Immature natural killer cell (primary cell): ENCODE measurements around the gene CAMK2A. TPM values are rescaled to one million over a fixed set of nuclear protein-coding genes. Genes with fewer than 3 reads are reported as not detected.

Source experiments
- DNase-seq, 3 donors: peaks; one replicate each; pipeline ENCODE4 v3.0.0; 2022; ENCODE audit warnings: mixed read lengths in 1 of 3
- H3K27ac Mint-ChIP-seq, 6 donors: one replicate each; pipeline ENCODE4 v1.8.0; 2020; ENCODE audit warnings: mixed read lengths in 6 of 6, mild to moderate bottlenecking in 5 of 6, inconsistent platforms in 4 of 6, moderate library complexity in 3 of 6
- H3K27me3 Mint-ChIP-seq, 3 donors: one replicate each; pipeline ENCODE4 v1.8.0; 2020 to 2021; ENCODE audit warnings: low read depth in 3 of 3, mild to moderate bottlenecking in 3 of 3, mixed read lengths in 3 of 3, moderate library complexity in 3 of 3, inconsistent platforms in 1 of 3
- H3K36me3 Mint-ChIP-seq, 3 donors: one replicate each; pipeline ENCODE4 v1.8.0; 2020; ENCODE audit warnings: mixed read lengths in 3 of 3, inconsistent platforms in 2 of 3, mild to moderate bottlenecking in 2 of 3
- H3K4me1 Mint-ChIP-seq, 2 donors: one replicate each; pipeline ENCODE4 v1.8.0; 2020; ENCODE audit warnings: inconsistent platforms in 2 of 2, mild to moderate bottlenecking in 2 of 2, mixed read lengths in 2 of 2, moderate library complexity in 1 of 2
- H3K4me3 Mint-ChIP-seq, 5 donors: one replicate each; pipeline ENCODE4 v1.8.0; 2020; ENCODE audit warnings: mild to moderate bottlenecking in 5 of 5, mixed read lengths in 5 of 5, inconsistent platforms in 3 of 5, moderate library complexity in 3 of 5
- H3K9me3 Mint-ChIP-seq, 6 donors: one replicate each; pipeline ENCODE4 v1.8.0; 2020; ENCODE audit warnings: mild to moderate bottlenecking in 6 of 6, mixed read lengths in 6 of 6, inconsistent platforms in 4 of 6, moderate library complexity in 3 of 6
- polyA plus RNA-seq, 3 donors: library from polyadenylated mRNA; unstranded; fragments of 300-500 nt; fragmentation: Illumina TruSeq; gene quantifications; one replicate each; pipeline ENCODE4 v1.2.3, GENCODE V29; 2021

The CAMK2A gene
- polyA plus RNA-seq, 3 donors from 2014 or later = not detected

DNA sequence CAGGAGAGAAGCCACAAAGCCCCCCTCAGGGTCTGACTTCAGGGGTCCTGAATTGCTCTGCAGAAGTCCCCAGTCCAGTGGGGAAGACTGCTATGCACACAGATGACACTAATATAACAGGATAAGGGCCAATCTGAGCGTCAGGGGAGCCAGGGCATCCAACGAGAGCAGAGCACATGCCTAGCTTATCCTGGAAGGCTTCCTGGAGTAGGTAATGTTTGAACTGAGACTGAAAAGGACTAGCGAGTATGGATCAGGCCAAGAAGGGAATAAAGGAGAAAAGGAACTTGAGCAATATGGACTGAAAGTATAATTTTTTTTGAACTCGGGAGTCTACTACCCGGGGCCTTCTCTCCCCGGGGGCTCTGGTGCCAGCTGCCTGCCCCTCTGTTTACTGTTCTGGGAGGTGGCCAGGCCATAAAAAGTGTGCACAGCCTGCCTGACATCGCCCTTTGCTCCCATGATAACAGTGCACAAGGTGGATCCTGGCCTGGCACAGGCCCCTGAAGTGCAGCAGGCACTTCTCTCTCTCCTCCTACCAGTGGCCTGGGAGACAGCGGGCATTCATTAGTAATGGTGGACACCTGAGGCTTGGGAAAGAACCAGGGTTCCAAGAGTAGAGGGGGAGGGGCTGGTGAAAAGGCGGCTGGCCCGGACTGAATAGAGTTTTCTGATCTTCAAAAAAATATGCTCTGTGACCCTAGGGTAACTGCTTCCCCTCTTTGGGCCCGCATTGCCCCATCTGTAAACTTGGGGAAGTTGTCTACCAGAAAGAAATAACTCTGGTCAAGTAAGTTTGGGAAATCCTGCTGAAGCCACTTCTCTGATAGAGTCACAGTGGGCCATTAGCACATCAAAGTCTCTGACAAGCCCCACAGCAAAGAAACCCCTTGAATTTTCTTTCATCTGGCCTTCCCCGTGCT, 104.3 kb downstream of the CAMK2A start:
- DNase-seq = no peak
- no peak overlapping the region for H3K4me3 Mint-ChIP-seq
- H3K36me3 Mint-ChIP-seq = no peaks in the 10 kb centered on the region
- peaks cover 0 to 13% (median 7%) of the 10 kb centered on the region in 3 donors for H3K27me3 Mint-ChIP-seq
- H3K4me1 Mint-ChIP-seq = no peaks in the 10 kb centered on the region
- H3K27ac Mint-ChIP-seq = no peak overlapping the region
- H3K9me3 Mint-ChIP-seq = no peaks in the 10 kb centered on the region

DNA sequence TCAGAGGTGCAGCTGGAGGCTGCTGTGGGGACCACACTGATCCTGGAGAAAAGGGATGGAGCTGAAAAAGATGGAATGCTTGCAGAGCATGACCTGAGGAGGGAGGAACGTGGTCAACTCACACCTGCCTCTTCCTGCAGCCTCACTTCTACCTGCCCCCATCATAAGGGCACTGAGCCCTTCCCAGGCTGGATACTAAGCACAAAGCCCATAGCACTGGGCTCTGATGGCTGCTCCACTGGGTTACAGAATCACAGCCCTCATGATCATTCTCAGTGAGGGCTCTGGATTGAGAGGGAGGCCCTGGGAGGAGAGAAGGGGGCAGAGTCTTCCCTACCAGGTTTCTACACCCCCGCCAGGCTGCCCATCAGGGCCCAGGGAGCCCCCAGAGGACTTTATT, 105.6 kb downstream of the CAMK2A start:
- no peaks in the 10 kb centered on the region for H3K9me3 Mint-ChIP-seq
- H3K4me3 Mint-ChIP-seq = no peak overlapping the region
- H3K36me3 Mint-ChIP-seq = no peaks in the 10 kb centered on the region
- peaks cover 0 to 8% (median 3%) of the 10 kb centered on the region in 3 donors for H3K27me3 Mint-ChIP-seq
- H3K27ac Mint-ChIP-seq = no peak overlapping the region
- DNase-seq = no peak
- H3K4me1 Mint-ChIP-seq = no peaks in the 10 kb centered on the region

DNA sequence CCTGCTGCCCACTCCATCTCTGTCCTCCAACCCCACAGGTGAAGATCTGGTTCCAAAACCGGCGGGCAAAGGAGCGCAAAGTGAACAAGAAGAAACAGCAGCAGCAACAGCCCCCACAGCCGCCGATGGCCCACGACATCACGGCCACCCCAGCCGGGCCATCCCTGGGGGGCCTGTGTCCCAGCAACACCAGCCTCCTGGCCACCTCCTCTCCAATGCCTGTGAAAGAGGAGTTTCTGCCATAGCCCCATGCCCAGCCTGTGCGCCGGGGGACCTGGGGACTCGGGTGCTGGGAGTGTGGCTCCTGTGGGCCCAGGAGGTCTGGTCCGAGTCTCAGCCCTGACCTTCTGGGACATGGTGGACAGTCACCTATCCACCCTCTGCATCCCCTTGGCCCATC, 106.1 kb downstream of the CAMK2A start:
- H3K27me3 Mint-ChIP-seq = peaks cover 0 to 8% (median 0%) of the 10 kb centered on the region in 3 donors
- H3K36me3 Mint-ChIP-seq = no peaks in the 10 kb centered on the region
- H3K4me3 Mint-ChIP-seq = no peak overlapping the region
- no peak for DNase-seq
- H3K9me3 Mint-ChIP-seq = no peaks in the 10 kb centered on the region
- H3K4me1 Mint-ChIP-seq = no peaks in the 10 kb centered on the region
- no peak overlapping the region for H3K27ac Mint-ChIP-seq

DNA sequence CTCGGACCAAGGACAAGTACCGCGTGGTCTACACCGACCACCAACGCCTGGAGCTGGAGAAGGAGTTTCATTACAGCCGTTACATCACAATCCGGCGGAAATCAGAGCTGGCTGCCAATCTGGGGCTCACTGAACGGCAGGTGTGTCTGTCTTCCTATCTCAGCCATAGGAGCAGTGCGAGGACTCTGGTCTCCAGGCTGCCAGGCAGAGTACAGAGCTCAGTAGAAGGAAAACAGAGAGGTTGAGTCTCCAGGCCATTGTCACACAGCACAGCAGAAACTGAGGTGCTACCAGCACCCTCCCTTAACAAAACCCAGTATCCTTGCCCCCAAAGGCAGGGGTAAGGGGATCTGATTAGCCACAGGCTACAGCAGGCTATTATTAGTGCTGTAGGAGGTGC, 106.8 kb downstream of the CAMK2A start:
- Mint-ChIP-seq H3K36me3 (no peaks in the 10 kb centered on the region), H3K4me3 (no peak overlapping the region), H3K4me1 (no peaks in the 10 kb centered on the region), H3K9me3 (no peaks in the 10 kb centered on the region), H3K27ac (no peak overlapping the region), H3K27me3 (peaks cover 0 to 8% (median 0%) of the 10 kb centered on the region in 3 donors)
- DNase-seq = no peak

DNA sequence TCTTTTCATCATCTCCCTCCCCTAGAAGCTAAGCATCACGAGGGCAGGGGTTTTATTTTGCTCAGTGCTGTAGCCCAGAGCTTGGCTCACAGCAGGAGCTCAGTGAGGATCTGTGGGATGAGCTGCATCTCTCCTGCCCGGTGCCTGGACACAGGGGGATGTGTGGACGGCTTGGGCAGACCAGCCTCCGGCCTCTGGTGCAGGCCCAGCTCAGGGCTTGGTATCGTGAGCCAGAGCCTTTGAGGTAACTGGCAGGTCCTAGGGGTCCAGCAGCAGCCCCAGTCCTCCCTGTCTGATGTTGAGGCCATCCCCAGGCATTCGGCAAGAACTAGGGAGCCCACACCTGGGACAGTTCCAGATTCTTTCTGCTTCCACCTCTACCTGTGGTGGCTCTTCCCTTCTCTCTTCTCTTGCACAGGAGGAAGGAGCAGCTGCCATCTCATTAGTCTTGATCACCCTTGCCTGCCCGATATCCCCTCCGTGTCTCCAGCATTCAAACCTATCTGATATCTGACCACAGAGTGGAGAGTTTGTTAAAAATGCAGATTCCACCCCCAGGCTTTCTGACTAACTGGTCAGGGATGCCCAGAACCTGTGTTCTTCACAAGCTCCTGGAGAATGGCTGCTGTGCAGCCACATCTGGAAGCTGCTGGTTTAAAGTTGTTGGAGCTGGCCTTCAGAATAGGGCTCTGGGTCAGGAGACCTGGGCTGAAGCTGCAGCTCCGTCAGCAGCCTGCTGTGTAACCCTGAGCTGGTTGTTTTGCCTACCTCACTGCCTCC, 107.6 kb downstream of the CAMK2A start:
- DNase-seq = no peak
- Mint-ChIP-seq H3K4me1 (no peaks in the 10 kb centered on the region), H3K4me3 (no peak overlapping the region), H3K36me3 (no peaks in the 10 kb centered on the region), H3K27me3 (peaks cover 0 to 8% (median 0%) of the 10 kb centered on the region in 3 donors), H3K27ac (no peak overlapping the region), H3K9me3 (no peaks in the 10 kb centered on the region)

DNA sequence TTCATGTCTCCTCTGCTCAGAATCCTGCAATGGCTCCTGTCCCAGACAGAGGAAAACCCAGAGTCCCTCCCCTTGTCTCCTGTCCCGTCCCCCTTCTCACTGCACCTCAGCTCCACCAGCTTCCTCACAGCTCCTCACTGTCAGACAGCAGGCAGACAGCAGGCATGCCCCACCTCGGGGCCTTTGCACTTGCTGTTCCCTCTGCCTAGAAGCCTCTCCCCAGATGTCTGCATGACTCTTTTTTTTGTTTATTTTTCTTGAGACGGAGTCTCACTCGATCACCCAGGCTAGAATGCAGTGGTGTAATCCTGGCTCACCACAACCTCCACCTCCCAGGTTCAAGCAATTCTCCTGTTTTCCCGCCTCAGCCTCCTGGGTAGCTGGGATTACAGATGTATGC, 108.5 kb downstream of the CAMK2A start:
- no peaks in the 10 kb centered on the region for H3K9me3 Mint-ChIP-seq
- DNase-seq = no peak
- no peak overlapping the region for H3K4me3 Mint-ChIP-seq
- peaks cover 0 to 5% (median 1%) of the 10 kb centered on the region in 3 donors for H3K27me3 Mint-ChIP-seq
- H3K27ac Mint-ChIP-seq = peak overlapping the region in 1 of 6 donors; percentile 22
- H3K4me1 Mint-ChIP-seq = no peaks in the 10 kb centered on the region
- H3K36me3 Mint-ChIP-seq = no peaks in the 10 kb centered on the region

DNA sequence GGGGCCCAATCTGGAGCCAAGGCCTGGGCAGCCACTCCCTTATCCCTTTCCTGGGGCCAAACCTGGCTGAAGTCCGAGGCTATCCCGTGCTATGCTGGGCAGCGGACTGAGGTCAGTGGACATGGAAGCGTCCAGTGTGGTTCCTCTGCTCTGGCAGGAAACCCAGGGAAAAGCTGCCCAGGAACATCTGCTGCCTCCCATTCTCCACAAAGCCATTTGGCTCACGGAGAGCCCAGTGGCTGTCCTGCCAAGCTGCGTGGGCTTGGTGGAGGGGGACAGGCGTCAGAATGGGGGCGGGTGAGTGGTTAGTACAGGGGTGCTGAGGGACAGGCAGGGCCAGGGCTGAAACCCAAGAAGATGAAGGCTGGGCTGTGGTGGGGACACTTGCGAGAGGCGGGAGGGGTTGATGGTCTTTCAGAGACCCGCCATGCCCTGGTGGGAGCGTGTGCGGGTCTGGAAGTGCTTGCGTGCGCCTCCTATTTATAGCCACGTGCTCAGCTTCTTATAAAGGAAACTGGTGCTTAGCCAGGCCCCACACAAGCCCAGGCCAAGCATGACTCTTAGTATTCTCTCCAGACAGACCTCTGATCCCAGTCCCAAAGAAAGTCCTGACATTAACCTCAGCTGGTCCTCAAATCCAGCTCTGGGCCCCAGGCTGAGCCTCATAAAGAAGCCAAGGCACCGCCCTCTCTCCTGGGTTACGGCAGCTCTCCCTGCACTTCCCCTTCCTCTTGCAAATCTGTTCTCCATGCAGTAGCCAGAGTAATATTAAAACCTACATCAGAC, 109.1 kb downstream of the CAMK2A start:
- Mint-ChIP-seq H3K27ac (no peak overlapping the region), H3K27me3 (peaks cover 1 to 5% (median 2%) of the 10 kb centered on the region in 3 donors), H3K4me1 (no peaks in the 10 kb centered on the region), H3K9me3 (no peaks in the 10 kb centered on the region), H3K36me3 (no peaks in the 10 kb centered on the region), H3K4me3 (no peak overlapping the region)
- DNase-seq = no peak

DNA sequence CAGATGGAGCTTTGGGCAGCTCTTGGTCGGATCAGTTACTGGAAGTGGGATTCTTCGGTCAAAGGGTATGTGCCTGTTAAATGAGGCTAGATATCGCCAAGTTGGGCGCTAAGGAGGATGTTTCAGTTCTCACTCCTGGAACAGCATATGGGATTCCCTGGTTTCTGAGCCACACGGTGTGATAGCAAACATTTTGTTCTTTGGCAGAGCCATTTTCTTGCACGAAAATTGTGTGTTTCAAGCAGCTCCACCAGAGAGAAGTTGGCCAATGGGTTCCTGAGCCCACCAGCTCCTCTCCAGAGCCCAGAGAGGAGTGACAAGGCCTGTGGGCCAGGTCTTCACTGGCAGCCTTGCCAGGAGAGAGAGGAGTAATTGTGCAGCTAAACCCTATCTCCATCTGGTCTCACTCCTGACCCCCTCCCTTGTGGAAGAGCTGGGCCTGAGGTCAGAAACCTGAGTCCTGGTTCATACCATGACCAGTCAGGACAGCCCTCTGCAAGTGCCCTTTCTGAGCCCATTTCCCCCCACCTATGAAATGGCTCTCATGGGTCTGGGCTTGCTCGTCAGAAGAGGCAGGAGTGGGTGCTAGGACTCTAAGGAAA, 110.5 kb downstream of the CAMK2A start:
- H3K36me3 Mint-ChIP-seq = no peaks in the 10 kb centered on the region
- H3K4me1 Mint-ChIP-seq = no peaks in the 10 kb centered on the region
- no peak for DNase-seq
- H3K27me3 Mint-ChIP-seq = peaks cover 2 to 5% (median 2%) of the 10 kb centered on the region in 3 donors
- H3K27ac Mint-ChIP-seq = peak overlapping the region in 1 of 6 donors; percentile 38
- no peak overlapping the region for H3K4me3 Mint-ChIP-seq
- H3K9me3 Mint-ChIP-seq = no peaks in the 10 kb centered on the region

DNA sequence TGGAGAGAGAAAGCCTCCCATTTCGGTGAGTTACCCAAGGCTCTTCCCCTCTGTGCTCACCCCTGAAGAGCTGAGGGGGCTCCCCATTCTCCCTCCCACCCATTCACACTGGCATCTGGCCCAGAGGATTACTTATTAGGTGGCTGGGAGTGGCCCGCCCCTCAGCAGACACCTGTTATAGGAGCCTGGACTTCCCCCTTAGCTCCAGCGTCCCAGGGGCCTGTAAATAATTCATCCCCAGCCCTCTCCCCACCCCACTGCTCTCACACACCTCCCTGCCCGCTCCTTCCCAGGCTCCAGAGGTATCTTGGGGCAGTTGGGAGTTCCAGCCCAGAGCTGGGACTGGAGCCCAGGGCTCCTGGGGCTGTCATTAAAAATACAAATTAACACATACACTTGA, 111.3 kb downstream of the CAMK2A start:
- no peak for DNase-seq
- H3K36me3 Mint-ChIP-seq = no peaks in the 10 kb centered on the region
- no peaks in the 10 kb centered on the region for H3K4me1 Mint-ChIP-seq
- H3K4me3 Mint-ChIP-seq = no peak overlapping the region
- H3K27me3 Mint-ChIP-seq = peaks cover 2 to 9% (median 5%) of the 10 kb centered on the region in 3 donors
- no peak overlapping the region for H3K27ac Mint-ChIP-seq
- H3K9me3 Mint-ChIP-seq = no peaks in the 10 kb centered on the region

DNA sequence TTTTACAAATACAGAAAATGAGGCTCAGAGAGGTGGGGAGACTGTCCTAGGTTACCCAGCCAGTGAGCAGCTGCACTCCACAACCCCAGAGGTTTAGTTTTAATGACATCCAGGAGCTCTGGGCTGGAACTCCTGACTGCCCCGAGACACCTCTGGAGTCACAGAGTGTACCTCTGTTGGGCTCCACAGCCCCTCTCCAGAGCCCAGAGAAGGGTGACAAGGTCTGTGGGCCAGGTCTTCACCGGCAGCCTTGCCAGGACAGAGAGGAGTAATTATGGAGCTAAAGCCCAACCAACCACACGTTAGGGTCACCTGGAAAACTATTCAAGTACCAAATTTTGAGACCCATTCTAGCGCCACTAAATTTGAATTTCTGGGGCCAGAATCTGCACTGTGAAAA, 111.9 kb downstream of the CAMK2A start:
- Mint-ChIP-seq H3K27me3 (peaks cover 0 to 9% (median 6%) of the 10 kb centered on the region in 3 donors), H3K27ac (no peak overlapping the region)

DNA sequence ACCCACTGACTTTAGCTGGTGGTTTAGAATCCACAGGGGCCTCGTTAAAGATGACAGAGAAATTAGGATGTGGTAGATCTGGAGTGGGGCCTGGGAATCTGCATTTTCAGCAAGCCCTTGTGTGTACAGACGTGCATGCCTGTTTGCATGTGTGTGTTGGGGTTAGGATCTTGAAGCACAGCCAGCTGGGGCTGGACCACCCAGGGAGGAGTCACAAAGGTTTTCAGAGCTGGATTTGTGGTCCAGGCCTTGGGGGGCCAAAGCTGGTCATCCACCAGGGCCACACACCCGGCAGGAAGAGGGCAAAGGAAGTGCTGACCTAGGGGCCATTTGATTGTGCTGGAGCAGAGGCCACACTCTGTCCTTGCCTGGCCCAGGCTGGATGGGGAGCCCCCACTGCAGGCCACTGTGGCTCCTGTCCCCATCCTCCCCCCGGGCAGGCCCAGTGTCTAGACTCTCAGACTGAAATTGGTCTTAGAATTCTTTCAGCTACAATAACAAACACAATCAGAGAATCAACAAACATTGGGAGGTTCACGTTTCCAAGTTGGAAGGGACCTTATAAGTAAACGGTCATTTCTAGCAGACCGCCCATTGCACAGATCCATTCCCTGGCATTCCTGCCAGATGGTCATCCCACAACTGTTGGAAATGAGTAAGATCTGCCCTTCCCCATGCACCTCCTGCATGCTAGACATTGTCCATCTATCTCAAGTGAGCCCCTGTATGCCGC, 112.7 kb downstream of the CAMK2A start:
- H3K27me3 Mint-ChIP-seq = peaks cover 2 to 9% (median 6%) of the 10 kb centered on the region in 3 donors
- no peak overlapping the region for H3K27ac Mint-ChIP-seq
- no peaks in the 10 kb centered on the region for H3K36me3 Mint-ChIP-seq
- no peaks in the 10 kb centered on the region for H3K9me3 Mint-ChIP-seq
- DNase-seq = no peak
- no peaks in the 10 kb centered on the region for H3K4me1 Mint-ChIP-seq
- H3K4me3 Mint-ChIP-seq = no peak overlapping the region

More for the DNA sequence above, 111.9 kb downstream of the CAMK2A start:
- DNase-seq = no peak
- no peaks in the 10 kb centered on the region for H3K4me1 Mint-ChIP-seq
- H3K9me3 Mint-ChIP-seq = no peaks in the 10 kb centered on the region
- H3K36me3 Mint-ChIP-seq = no peaks in the 10 kb centered on the region
- H3K4me3 Mint-ChIP-seq = no peak overlapping the region

DNA sequence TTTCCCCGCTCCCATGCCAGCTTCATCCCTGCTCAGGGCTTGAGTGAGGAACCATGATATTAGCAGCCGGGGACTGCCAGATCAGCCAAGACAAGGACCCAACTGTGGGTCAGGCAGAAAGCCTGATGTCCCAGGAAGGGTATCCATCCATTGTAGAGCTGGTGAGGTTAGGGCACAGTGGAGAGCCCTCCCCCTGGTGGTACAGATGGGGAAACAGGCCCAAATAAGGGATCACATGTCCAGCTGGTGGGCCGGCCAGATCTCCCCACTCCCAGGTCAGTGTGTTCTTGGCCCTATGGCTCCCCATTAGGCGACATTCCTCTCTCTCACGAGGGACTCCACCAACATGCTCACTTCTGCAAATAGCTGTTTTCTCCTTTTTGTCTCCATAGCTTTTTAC, 114.0 kb downstream of the CAMK2A start:
- no peak overlapping the region for H3K4me3 Mint-ChIP-seq
- H3K27ac Mint-ChIP-seq = no peak overlapping the region
- H3K9me3 Mint-ChIP-seq = no peaks in the 10 kb centered on the region
- DNase-seq = no peak
- peaks cover 2 to 9% (median 6%) of the 10 kb centered on the region in 3 donors for H3K27me3 Mint-ChIP-seq
- H3K36me3 Mint-ChIP-seq = no peaks in the 10 kb centered on the region
- no peaks in the 10 kb centered on the region for H3K4me1 Mint-ChIP-seq

DNA sequence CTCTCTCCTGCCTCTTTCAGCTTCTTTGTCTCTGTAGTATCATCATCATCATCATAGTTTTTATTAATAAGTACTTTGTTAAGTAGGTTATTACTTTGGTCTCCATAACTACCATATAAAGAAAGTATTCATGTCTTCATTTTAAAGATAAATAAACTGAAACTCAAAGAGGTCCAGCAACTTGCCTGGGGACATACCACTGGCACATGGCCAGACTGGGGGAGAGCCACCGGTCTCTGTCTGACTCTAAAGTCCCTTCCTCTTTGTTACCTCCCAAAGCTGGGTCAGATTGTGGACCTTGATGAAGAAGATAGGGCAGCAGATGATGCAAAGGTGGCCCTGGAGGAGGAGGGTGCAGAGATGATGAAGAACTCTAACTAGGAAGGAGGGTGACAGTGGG, 114.5 kb downstream of the CAMK2A start:
- no peak overlapping the region for H3K27ac Mint-ChIP-seq
- H3K36me3 Mint-ChIP-seq = no peaks in the 10 kb centered on the region
- H3K4me1 Mint-ChIP-seq = no peaks in the 10 kb centered on the region
- peaks cover 2 to 9% (median 9%) of the 10 kb centered on the region in 3 donors for H3K27me3 Mint-ChIP-seq
- H3K4me3 Mint-ChIP-seq = no peak overlapping the region
- DNase-seq = no peak
- no peaks in the 10 kb centered on the region for H3K9me3 Mint-ChIP-seq
